ENCODE measurements around the gene ECHDC1. TPM values are rescaled to one million over a fixed set of nuclear protein-coding genes. Genes with fewer than 3 reads are reported as not detected.

The ECHDC1 gene
- total RNA-seq, 1 donor from 2014 or later = 66.3 TPM

- no peak for DNase-seq (ENCODE audit: low read depth)
- TF ChIP-seq, protein P1, sequence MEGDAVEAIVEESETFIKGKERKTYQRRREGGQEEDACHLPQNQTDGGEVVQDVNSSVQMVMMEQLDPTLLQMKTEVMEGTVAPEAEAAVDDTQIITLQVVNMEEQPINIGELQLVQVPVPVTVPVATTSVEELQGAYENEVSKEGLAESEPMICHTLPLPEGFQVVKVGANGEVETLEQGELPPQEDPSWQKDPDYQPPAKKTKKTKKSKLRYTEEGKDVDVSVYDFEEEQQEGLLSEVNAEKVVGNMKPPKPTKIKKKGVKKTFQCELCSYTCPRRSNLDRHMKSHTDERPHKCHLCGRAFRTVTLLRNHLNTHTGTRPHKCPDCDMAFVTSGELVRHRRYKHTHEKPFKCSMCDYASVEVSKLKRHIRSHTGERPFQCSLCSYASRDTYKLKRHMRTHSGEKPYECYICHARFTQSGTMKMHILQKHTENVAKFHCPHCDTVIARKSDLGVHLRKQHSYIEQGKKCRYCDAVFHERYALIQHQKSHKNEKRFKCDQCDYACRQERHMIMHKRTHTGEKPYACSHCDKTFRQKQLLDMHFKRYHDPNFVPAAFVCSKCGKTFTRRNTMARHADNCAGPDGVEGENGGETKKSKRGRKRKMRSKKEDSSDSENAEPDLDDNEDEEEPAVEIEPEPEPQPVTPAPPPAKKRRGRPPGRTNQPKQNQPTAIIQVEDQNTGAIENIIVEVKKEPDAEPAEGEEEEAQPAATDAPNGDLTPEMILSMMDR (IDR thresholded peaks at IDR 0.05; ENCODE audit: insufficient read depth, low read length, poor library complexity, severe bottlenecking) = no peak
- H3K4me3 ChIP-seq (ENCODE audit: low read depth, low read length) = no peak overlapping the region
- H3K27me3 ChIP-seq (ENCODE audit: control insufficient read depth, insufficient read depth, low read length) = no peaks in the 10 kb centered on the region
- peaks cover 6% of the 10 kb centered on the region for H3K36me3 ChIP-seq (ENCODE audit: control insufficient read depth, insufficient read depth, low read length)
Measured at GRCh38 chr6:127288705-127289104, 54.7 kb downstream of the ECHDC1 start.

- TF ChIP-seq, protein P1 (IDR thresholded peaks at IDR 0.05; ENCODE audit: insufficient read depth, low read length, poor library complexity, severe bottlenecking) = no peak
- H3K27me3 ChIP-seq (ENCODE audit: control insufficient read depth, insufficient read depth, low read length) = no peaks in the 10 kb centered on the region
- H3K36me3 ChIP-seq (ENCODE audit: control insufficient read depth, insufficient read depth, low read length) = peaks cover 5% of the 10 kb centered on the region
- no peak for DNase-seq (ENCODE audit: low read depth)
- no peak overlapping the region for H3K4me3 ChIP-seq (ENCODE audit: low read depth, low read length)
Measured at GRCh38 chr6:127282184-127282583, 61.2 kb downstream of the ECHDC1 start.

GRCh38 chr6:127279815-127280214 lies 63.6 kb downstream of the ECHDC1 start:
- TF ChIP-seq, protein P1 (IDR thresholded peaks at IDR 0.05; ENCODE audit: insufficient read depth, low read length, poor library complexity, severe bottlenecking) = no peak
- Histone ChIP-seq H3K4me3 (ENCODE audit: low read depth, low read length) (no peak overlapping the region), H3K27me3 (ENCODE audit: control insufficient read depth, insufficient read depth, low read length) (no peaks in the 10 kb centered on the region), H3K36me3 (ENCODE audit: control insufficient read depth, insufficient read depth, low read length) (no peaks in the 10 kb centered on the region)
- DNase-seq (ENCODE audit: low read depth) = no peak

DNA sequence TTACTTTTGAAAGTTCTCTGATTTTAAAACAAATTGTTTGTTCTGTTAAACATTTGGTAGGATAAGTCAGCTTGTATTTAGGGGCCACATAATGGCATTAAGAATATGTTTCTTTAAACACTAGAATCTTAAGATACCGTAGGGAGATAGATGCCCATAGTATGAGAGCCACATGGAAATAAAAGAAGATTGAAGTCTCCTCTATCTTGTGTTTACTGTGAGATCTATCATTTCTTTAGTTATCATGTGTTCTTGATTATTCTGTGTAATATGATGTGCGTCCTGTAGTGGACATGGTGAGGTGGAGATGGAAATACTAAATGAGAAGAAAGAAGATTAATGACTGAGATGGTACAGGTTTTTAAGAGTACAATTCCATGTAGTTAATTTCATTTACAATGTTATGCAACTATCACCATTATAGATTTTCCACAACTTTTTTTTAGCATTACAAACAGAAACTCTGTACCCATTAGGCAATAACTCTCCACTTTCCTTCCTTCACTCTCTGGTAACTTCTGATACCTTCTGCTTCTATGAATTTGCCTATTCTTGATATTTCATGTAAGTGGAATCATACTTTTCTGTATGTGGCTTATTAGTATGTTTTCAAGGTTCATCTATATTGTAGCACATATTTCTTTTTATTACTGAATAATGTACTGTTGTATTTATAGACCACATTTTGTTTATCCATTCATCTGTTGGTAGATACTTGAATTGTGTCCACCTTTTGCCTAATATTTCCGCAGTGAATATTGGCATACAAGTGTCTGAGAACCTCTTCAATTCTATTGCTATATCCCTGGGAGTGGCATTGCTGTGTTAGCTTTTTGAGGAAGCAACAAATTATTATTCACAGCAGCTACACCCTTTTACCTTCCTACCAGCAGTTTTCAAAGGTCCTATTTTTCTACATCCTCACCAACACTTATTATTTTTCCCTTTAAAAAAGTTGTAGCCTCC lies 65.2 kb downstream of the ECHDC1 start:
- Histone ChIP-seq H3K4me3 (ENCODE audit: low read depth, low read length) (no peak overlapping the region), H3K27me3 (ENCODE audit: control insufficient read depth, insufficient read depth, low read length) (no peaks in the 10 kb centered on the region), H3K36me3 (ENCODE audit: control insufficient read depth, insufficient read depth, low read length) (no peaks in the 10 kb centered on the region)
- no peak for DNase-seq (ENCODE audit: low read depth)
- TF ChIP-seq, protein P1 (IDR thresholded peaks at IDR 0.05; ENCODE audit: insufficient read depth, low read length, poor library complexity, severe bottlenecking) = no peak

DNA sequence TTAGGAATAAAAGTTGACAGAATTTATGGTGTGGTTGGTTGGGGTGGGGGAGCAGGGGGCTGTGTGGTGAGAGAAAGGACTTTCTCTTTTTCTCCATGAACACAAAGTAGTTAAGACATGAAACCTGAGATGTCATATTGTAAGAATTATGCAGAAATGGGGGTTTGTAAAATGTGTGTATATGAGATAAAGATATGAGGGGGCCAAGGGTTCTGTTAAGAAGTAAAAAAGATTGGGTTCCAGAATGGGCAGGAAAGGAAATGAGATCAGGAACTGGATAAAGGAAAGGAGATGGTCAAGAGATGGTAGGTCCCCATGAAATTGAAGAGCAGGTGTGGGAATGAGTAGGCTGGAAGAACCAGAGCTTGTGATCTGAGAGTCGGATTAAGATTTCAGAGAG lies 67.1 kb downstream of the ECHDC1 start:
- Histone ChIP-seq H3K36me3 (ENCODE audit: control insufficient read depth, insufficient read depth, low read length) (no peaks in the 10 kb centered on the region), H3K4me3 (ENCODE audit: low read depth, low read length) (no peak overlapping the region), H3K27me3 (ENCODE audit: control insufficient read depth, insufficient read depth, low read length) (no peaks in the 10 kb centered on the region)
- DNase-seq (ENCODE audit: low read depth) = no peak
- TF ChIP-seq, protein P1 (IDR thresholded peaks at IDR 0.05; ENCODE audit: insufficient read depth, low read length, poor library complexity, severe bottlenecking) = no peak

Data from kidney epithelial cell (primary cell).